Duodenal mucosa (tissue), 2 donors: Measurements from ENCODE around the gene NEURL1B.

Source experiments
- H3K27ac ChIP-seq: one replicate; pipeline ENCODE4 v1.7.0; 2013; ENCODE audit warnings: low read depth, low read length
- H3K27me3 ChIP-seq, 2 donors: one replicate each; pipeline ENCODE4 v1.7.0; 2013; ENCODE audit warnings: low read length in 2 of 2, control low read depth in 1 of 2; ENCODE audit not compliant: insufficient read depth in 2 of 2, control insufficient read depth in 1 of 2
- H3K36me3 ChIP-seq, 2 donors: one replicate each; pipeline ENCODE4 v1.7.0; 2013; ENCODE audit warnings: low read length in 2 of 2, control low read depth in 1 of 2; ENCODE audit not compliant: insufficient read depth in 2 of 2, control insufficient read depth in 1 of 2
- H3K4me1 ChIP-seq, 2 donors: one replicate each; pipeline ENCODE4 v1.7.0; 2013; ENCODE audit warnings: low read length in 2 of 2, control low read depth in 1 of 2; ENCODE audit not compliant: insufficient read depth in 2 of 2, control insufficient read depth in 1 of 2
- H3K4me3 ChIP-seq, 2 donors: one replicate each; pipeline ENCODE4 v1.7.0; 2013; ENCODE audit warnings: low read length in 2 of 2, low read depth in 1 of 2
- H3K9ac ChIP-seq, 2 donors: one replicate each; pipeline ENCODE4 v1.7.0; 2013; ENCODE audit warnings: low read length in 2 of 2, low read depth in 1 of 2
- H3K9me3 ChIP-seq, 2 donors: one replicate each; pipeline ENCODE4 v1.7.0; 2013; ENCODE audit warnings: low read length in 2 of 2, control low read depth in 1 of 2; ENCODE audit not compliant: control insufficient read depth in 1 of 2

NEURL1B gene

GRCh38 chr5:172692981-172693380 lies 51.9 kb downstream of the NEURL1B start:
- peaks cover 21 to 24% of the 10 kb centered on the region in 2 donors for H3K4me1 ChIP-seq
- H3K36me3 ChIP-seq, result peaks cover 0 to 8% of the 10 kb centered on the region in 2 donors
- H3K4me3 ChIP-seq, result no peak overlapping the region
- H3K9me3 ChIP-seq, result no peaks in the 10 kb centered on the region
- H3K9ac ChIP-seq, result no peak overlapping the region
- no peaks in the 10 kb centered on the region for H3K27me3 ChIP-seq
- H3K27ac ChIP-seq, result no peak overlapping the region

DNA sequence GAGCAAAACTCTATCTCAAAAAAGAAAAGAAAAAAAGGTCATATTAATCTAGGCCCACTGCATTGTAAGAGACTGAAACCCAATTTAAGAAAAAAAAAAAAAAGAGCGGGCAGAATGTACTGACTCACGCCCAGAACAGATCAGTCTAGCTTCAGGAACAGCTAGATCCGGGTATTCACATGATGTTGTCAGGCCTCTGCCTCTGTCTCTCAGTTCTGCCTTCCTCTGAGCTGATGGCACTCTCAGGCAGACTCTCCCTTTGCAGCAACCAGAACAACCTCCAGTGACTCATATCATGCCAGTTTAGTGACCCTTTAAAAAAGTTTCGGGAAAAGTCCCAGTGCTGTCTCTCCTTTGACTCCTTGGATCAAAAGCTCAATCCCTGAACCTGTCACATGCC lies 53.0 kb downstream of the NEURL1B start:
- Histone ChIP-seq H3K27ac (no peak overlapping the region), H3K36me3 (peaks cover 0 to 8% of the 10 kb centered on the region in 2 donors), H3K9ac (no peak overlapping the region), H3K4me1 (peaks cover 10 to 14% of the 10 kb centered on the region in 2 donors), H3K27me3 (no peaks in the 10 kb centered on the region), H3K4me3 (no peak overlapping the region), H3K9me3 (no peaks in the 10 kb centered on the region)

- peaks cover 0 to 5% of the 10 kb centered on the region in 2 donors for H3K36me3 ChIP-seq
- no peak overlapping the region for H3K9ac ChIP-seq
- no peak overlapping the region for H3K4me3 ChIP-seq
- no peak overlapping the region for H3K27ac ChIP-seq
- H3K4me1 ChIP-seq, result peaks cover 6 to 12% of the 10 kb centered on the region in 2 donors
- no peaks in the 10 kb centered on the region for H3K9me3 ChIP-seq
- no peaks in the 10 kb centered on the region for H3K27me3 ChIP-seq
These were observed 53.5 kb downstream of the NEURL1B start for GRCh38 chr5:172694541-172694940.

DNA sequence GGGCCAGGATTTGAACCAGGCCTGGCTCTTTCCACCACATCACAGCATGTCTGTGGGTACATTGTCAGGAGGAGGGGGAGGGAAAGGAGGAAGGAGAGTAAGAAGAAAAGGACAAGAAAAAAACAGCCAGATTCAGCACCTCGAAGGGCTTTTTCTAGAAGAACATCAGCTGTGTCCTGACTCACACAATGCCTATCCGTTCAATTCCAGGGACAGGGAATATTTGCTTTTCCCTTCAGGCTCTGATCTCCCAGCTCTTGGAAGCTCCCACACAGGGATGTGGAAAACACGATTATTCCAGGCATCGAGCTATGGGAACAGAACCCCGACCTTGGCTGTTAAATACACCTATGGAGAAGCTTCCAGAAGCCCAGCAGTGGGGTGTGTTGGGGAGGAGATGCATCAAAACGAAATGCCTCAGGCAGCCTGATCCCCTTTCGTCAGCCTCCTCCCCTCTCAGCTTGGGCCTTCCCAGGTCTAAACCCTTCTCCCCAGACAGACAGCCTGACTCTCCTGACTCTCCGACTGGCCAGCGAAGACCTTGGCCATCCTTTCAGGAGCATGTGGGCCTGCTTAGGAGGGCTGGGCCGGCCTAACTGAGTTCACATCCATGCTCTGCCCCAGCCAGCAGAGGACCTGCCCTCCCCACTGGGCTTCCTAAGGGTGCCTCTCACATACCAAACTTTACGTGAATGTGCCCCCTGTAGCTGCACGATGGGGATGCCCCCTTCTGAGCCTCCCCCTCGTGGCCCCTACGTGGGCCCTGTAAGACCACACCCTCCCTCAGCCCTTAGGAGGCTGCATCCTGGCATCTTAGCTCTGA lies 54.4 kb downstream of the NEURL1B start:
- Histone ChIP-seq H3K9me3 (no peaks in the 10 kb centered on the region), H3K4me3 (no peak overlapping the region), H3K27ac (no peak overlapping the region), H3K27me3 (no peaks in the 10 kb centered on the region), H3K36me3 (peaks cover 0 to 3% of the 10 kb centered on the region in 2 donors), H3K4me1 (peaks cover 6 to 12% of the 10 kb centered on the region in 2 donors), H3K9ac (no peak overlapping the region)

- Histone ChIP-seq H3K9me3 (no peaks in the 10 kb centered on the region), H3K4me3 (peak overlapping the region in 1 of 2 donors; percentile 92), H3K27me3 (peaks cover 0 to 6% of the 10 kb centered on the region in 2 donors), H3K4me1 (peaks cover 11 to 18% of the 10 kb centered on the region in 2 donors), H3K9ac (peak overlapping the region; percentile 83 to 99), H3K27ac (no peak overlapping the region), H3K36me3 (no peaks in the 10 kb centered on the region)
These were observed 55.2 kb downstream of the NEURL1B start for GRCh38 chr5:172696171-172696849.

GRCh38 chr5:172697123-172698121 lies 56.4 kb downstream of the NEURL1B start:
- Histone ChIP-seq H3K9me3 (no peaks in the 10 kb centered on the region), H3K27me3 (peaks cover 0 to 6% of the 10 kb centered on the region in 2 donors), H3K27ac (peak overlapping the region; percentile 37), H3K4me3 (peak overlapping the region; percentile 92 to 95), H3K36me3 (no peaks in the 10 kb centered on the region), H3K4me1 (peaks cover 11 to 19% of the 10 kb centered on the region in 2 donors), H3K9ac (peak overlapping the region; percentile 83 to 99)

GRCh38 chr5:172699423-172699822 lies 58.4 kb downstream of the NEURL1B start:
- H3K4me1 ChIP-seq, result peaks cover 11 to 19% of the 10 kb centered on the region in 2 donors
- no peaks in the 10 kb centered on the region for H3K36me3 ChIP-seq
- H3K27ac ChIP-seq, result no peak overlapping the region
- H3K9me3 ChIP-seq, result no peaks in the 10 kb centered on the region
- H3K9ac ChIP-seq, result no peak overlapping the region
- H3K27me3 ChIP-seq, result peaks cover 6% of the 10 kb centered on the region in 2 donors
- no peak overlapping the region for H3K4me3 ChIP-seq

DNA sequence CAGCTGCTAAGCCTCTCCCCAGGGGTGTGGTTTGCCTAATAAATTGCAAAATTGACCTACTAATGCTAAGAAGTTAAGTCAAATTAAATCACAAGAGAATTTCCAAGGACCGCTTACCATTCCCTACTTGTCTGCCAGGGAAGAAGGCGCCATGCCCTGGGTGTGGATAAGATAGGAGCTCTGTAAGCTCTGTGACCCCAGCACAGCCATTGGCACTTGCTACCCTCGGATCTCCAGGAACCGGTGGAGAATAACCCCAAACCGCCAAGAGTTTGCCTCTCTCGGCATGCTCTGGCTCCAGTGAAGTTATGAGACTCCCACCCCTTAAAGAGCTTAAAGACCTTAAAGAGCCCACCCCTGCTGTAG lies 58.9 kb downstream of the NEURL1B start:
- no peak overlapping the region for H3K4me3 ChIP-seq
- H3K36me3 ChIP-seq, result no peaks in the 10 kb centered on the region
- peaks cover 11 to 19% of the 10 kb centered on the region in 2 donors for H3K4me1 ChIP-seq
- H3K9ac ChIP-seq, result no peak overlapping the region
- no peak overlapping the region for H3K27ac ChIP-seq
- H3K27me3 ChIP-seq, result peaks cover 6% of the 10 kb centered on the region in 2 donors
- H3K9me3 ChIP-seq, result no peaks in the 10 kb centered on the region

- Histone ChIP-seq H3K9ac (no peak overlapping the region), H3K27ac (no peak overlapping the region), H3K4me3 (no peak overlapping the region), H3K4me1 (peaks cover 11 to 19% of the 10 kb centered on the region in 2 donors), H3K36me3 (no peaks in the 10 kb centered on the region), H3K9me3 (no peaks in the 10 kb centered on the region), H3K27me3 (peaks cover 6% of the 10 kb centered on the region in 2 donors)
These were observed 59.6 kb downstream of the NEURL1B start for GRCh38 chr5:172700365-172701290.
